Measurements from ENCODE around the gene GPR176. TPM values are rescaled to one million over a fixed set of nuclear protein-coding genes. Genes with fewer than 3 reads are reported as not detected.

Gene GPR176
- total and polyA plus RNA-seq, 7 donors, result 0.23 to 7.9 (median 3.9) TPM

- no peak for DNase-seq
- no peaks in the 10 kb centered on the region for H3K9me3 ChIP-seq
- H3K4me1 ChIP-seq, result no peaks in the 10 kb centered on the region
- intact Hi-C loops (cut with DNase I), result no loop called here
- TF ChIP-seq POLR2A (IDR thresholded peaks at IDR 0.05) (no peak), EP300 (IDR thresholded peaks at IDR 0.05) (no peak), POLR2AphosphoS5 (IDR thresholded peaks at IDR 0.05) (no peak), CTCF (IDR thresholded peaks at IDR 0.05) (no peak)
- 92 to 97% methylated on average over 1 of the region's 1 CpG for WGBS, 2 donors
- no peak overlapping the region for H3K27ac ChIP-seq
- H3K4me3 ChIP-seq, result no peak overlapping the region
- peaks cover 0 to 4% (median 0%) of the 10 kb centered on the region in 3 donors for H3K27me3 ChIP-seq
- no peaks in the 10 kb centered on the region for H3K36me3 ChIP-seq
These were observed 37.5 kb downstream of the GPR176 start for GRCh38 chr15:39882602-39883001.

- Histone ChIP-seq H3K36me3 (no peaks in the 10 kb centered on the region), H3K27ac (no peak overlapping the region), H3K4me1 (no peaks in the 10 kb centered on the region), H3K4me3 (no peak overlapping the region), H3K9me3 (no peaks in the 10 kb centered on the region), H3K27me3 (peaks cover 0 to 4% (median 0%) of the 10 kb centered on the region in 3 donors)
- intact Hi-C loops (cut with DNase I), result no loop called here
- 86 to 96% methylated on average over 1 of the region's 1 CpG for WGBS, 2 donors
- no peak for DNase-seq
- TF ChIP-seq POLR2AphosphoS5 (IDR thresholded peaks at IDR 0.05) (no peak), CTCF (IDR thresholded peaks at IDR 0.05) (no peak), EP300 (IDR thresholded peaks at IDR 0.05) (no peak), POLR2A (IDR thresholded peaks at IDR 0.05) (no peak)
These were observed 38.3 kb downstream of the GPR176 start for GRCh38 chr15:39881790-39882189.

GRCh38 chr15:39880718-39881387 is 39.2 kb downstream of the GPR176 start:
- peaks cover 0 to 4% (median 0%) of the 10 kb centered on the region in 3 donors for H3K27me3 ChIP-seq
- TF ChIP-seq EP300 (IDR thresholded peaks at IDR 0.05) (no peak), CTCF (IDR thresholded peaks at IDR 0.05) (no peak), POLR2A (IDR thresholded peaks at IDR 0.05) (no peak), POLR2AphosphoS5 (IDR thresholded peaks at IDR 0.05) (no peak)
- no peak overlapping the region for H3K4me3 ChIP-seq
- intact Hi-C loops (cut with DNase I), result no loop called here
- H3K27ac ChIP-seq, result no peak overlapping the region
- no peaks in the 10 kb centered on the region for H3K4me1 ChIP-seq
- no peaks in the 10 kb centered on the region for H3K36me3 ChIP-seq
- no peaks in the 10 kb centered on the region for H3K9me3 ChIP-seq
- DNase-seq, result no peak
- 91 to 95% methylated on average over 3 of the region's 3 CpGs for WGBS, 2 donors

GRCh38 chr15:39878406-39878785 is 41.7 kb downstream of the GPR176 start:
- Histone ChIP-seq H3K9me3 (no peaks in the 10 kb centered on the region), H3K4me3 (no peak overlapping the region), H3K27me3 (no peaks in the 10 kb centered on the region), H3K27ac (no peak overlapping the region), H3K4me1 (no peaks in the 10 kb centered on the region), H3K36me3 (no peaks in the 10 kb centered on the region)
- 59 to 78% methylated on average over 1 of the region's 1 CpG for WGBS, 2 donors
- intact Hi-C loops (cut with DNase I), result loop anchor here (10.0 kb wide), 1 partner anchor 94 kb away; the partner anchor contains the start of gene FSIP1
- no peak for DNase-seq
- TF ChIP-seq POLR2AphosphoS5 (IDR thresholded peaks at IDR 0.05), result no peak
- no peak for TF ChIP-seq CTCF (IDR thresholded peaks at IDR 0.05)
- TF ChIP-seq POLR2A (IDR thresholded peaks at IDR 0.05), result no peak
- no peak for TF ChIP-seq EP300 (IDR thresholded peaks at IDR 0.05)

Data from sigmoid colon (tissue), 7 donors.